22Rv1 (cell line): ENCODE data around the gene ITPK1.

ENCODE experiments used
- ZFX ChIP-seq: fragments of 450-650 bp; IDR thresholded peaks from 2 replicates; pipeline ENCODE4 v1.6.1; 2017; ENCODE audit warnings: antibody characterized with exemption, borderline replicate concordance
- TF ChIP-seq, protein P1 (sequence below): fragments of 450-650 bp; IDR thresholded peaks from 2 replicates; pipeline ENCODE4 v1.5.1; 2017; ENCODE audit warnings: mild to moderate bottlenecking

DNA sequence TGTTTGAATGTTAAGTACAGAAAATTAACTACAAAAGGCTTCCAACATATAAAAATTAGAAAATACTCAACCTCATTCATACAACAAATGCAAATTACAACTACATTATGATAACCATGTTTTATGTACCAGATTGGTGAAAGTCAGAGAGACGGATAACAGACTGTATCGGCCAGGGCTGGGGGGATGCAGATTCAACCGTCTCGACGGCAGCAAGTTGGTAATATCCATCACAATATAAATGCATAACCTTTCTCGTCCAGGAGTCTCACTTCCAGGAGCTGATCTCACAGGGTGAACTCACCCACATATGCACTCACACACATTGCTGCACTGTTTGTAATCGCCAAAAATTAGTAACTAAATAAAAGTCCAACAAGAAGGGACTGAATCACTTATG, 89.4 kb downstream of the ITPK1 start:
- TF ChIP-seq, protein P1, sequence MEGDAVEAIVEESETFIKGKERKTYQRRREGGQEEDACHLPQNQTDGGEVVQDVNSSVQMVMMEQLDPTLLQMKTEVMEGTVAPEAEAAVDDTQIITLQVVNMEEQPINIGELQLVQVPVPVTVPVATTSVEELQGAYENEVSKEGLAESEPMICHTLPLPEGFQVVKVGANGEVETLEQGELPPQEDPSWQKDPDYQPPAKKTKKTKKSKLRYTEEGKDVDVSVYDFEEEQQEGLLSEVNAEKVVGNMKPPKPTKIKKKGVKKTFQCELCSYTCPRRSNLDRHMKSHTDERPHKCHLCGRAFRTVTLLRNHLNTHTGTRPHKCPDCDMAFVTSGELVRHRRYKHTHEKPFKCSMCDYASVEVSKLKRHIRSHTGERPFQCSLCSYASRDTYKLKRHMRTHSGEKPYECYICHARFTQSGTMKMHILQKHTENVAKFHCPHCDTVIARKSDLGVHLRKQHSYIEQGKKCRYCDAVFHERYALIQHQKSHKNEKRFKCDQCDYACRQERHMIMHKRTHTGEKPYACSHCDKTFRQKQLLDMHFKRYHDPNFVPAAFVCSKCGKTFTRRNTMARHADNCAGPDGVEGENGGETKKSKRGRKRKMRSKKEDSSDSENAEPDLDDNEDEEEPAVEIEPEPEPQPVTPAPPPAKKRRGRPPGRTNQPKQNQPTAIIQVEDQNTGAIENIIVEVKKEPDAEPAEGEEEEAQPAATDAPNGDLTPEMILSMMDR, result no peak
- TF ChIP-seq ZFX, result no peak
